Measurements from ENCODE around the gene AATK.

Gene AATK

GRCh38 chr17:81184555-81184954, 18.5 kb upstream of the AATK start:
- DNase-seq (ENCODE audit: low read depth in 1 of 2, low spot score in 1 of 2) = no peak
- no peak for TF ChIP-seq CTCF (IDR thresholded peaks at IDR 0.05; ENCODE audit: insufficient read depth, low read length)
- H3K27me3 ChIP-seq (ENCODE audit: insufficient read depth, poor library complexity, severe bottlenecking) = peaks cover 9% of the 10 kb centered on the region
- H3K27ac ChIP-seq (replicated peaks) = no peak overlapping the region
- no peak overlapping the region for H3K4me3 ChIP-seq (replicated peaks; ENCODE audit: insufficient read depth, low read length)

GRCh38 chr17:81183807-81184206, 17.8 kb upstream of the AATK start:
- H3K27ac ChIP-seq (replicated peaks) = no peak overlapping the region
- DNase-seq (ENCODE audit: low read depth in 1 of 2, low spot score in 1 of 2) = no peak
- TF ChIP-seq CTCF (IDR thresholded peaks at IDR 0.05; ENCODE audit: insufficient read depth, low read length) (no peak), SPI1 (IDR thresholded peaks at IDR 0.05; ENCODE audit: borderline replicate concordance, low read depth) (no peak), POLR2AphosphoS5 (IDR thresholded peaks at IDR 0.05; ENCODE audit: low read depth) (no peak), GABPA (IDR thresholded peaks at IDR 0.05; ENCODE audit: low read depth) (no peak), REST (IDR thresholded peaks at IDR 0.05; ENCODE audit: insufficient replicate concordance, low read depth) (no peak)
- peaks cover 9% of the 10 kb centered on the region for H3K27me3 ChIP-seq (ENCODE audit: insufficient read depth, poor library complexity, severe bottlenecking)
- H3K4me3 ChIP-seq (replicated peaks; ENCODE audit: insufficient read depth, low read length) = no peak overlapping the region

GRCh38 chr17:81183316-81183715, 17.3 kb upstream of the AATK start:
- Histone ChIP-seq H3K27me3 (ENCODE audit: insufficient read depth, poor library complexity, severe bottlenecking) (peaks cover 9% of the 10 kb centered on the region), H3K4me3 (replicated peaks; ENCODE audit: insufficient read depth, low read length) (no peak overlapping the region), H3K27ac (replicated peaks) (no peak overlapping the region)
- no peak for DNase-seq (ENCODE audit: low read depth in 1 of 2, low spot score in 1 of 2)
- no peak for TF ChIP-seq SPI1 (IDR thresholded peaks at IDR 0.05; ENCODE audit: borderline replicate concordance, low read depth)
- no peak for TF ChIP-seq GABPA (IDR thresholded peaks at IDR 0.05; ENCODE audit: low read depth)
- TF ChIP-seq CTCF (IDR thresholded peaks at IDR 0.05; ENCODE audit: insufficient read depth, low read length) = no peak
- TF ChIP-seq POLR2AphosphoS5 (IDR thresholded peaks at IDR 0.05; ENCODE audit: low read depth) = no peak
- no peak for TF ChIP-seq REST (IDR thresholded peaks at IDR 0.05; ENCODE audit: insufficient replicate concordance, low read depth)

- Histone ChIP-seq H3K27me3 (ENCODE audit: insufficient read depth, poor library complexity, severe bottlenecking) (peaks cover 9% of the 10 kb centered on the region), H3K27ac (replicated peaks) (no peak overlapping the region), H3K4me3 (replicated peaks; ENCODE audit: insufficient read depth, low read length) (no peak overlapping the region)
- no peak for DNase-seq (ENCODE audit: low read depth in 1 of 2, low spot score in 1 of 2)
- TF ChIP-seq SPI1 (IDR thresholded peaks at IDR 0.05; ENCODE audit: borderline replicate concordance, low read depth) (no peak), CTCF (IDR thresholded peaks at IDR 0.05; ENCODE audit: insufficient read depth, low read length) (no peak), REST (IDR thresholded peaks at IDR 0.05; ENCODE audit: insufficient replicate concordance, low read depth) (no peak), GABPA (IDR thresholded peaks at IDR 0.05; ENCODE audit: low read depth) (no peak), POLR2AphosphoS5 (IDR thresholded peaks at IDR 0.05; ENCODE audit: low read depth) (no peak)
These were observed 16.6 kb upstream of the AATK start for GRCh38 chr17:81182596-81182995.
